22Rv1 (cell line): ENCODE measurements around the gene PTGES2.

Experiments
- ZFX ChIP-seq: fragments of 450-650 bp; IDR thresholded peaks from 2 replicates; pipeline ENCODE4 v1.6.1; 2017; ENCODE audit warnings: antibody characterized with exemption, borderline replicate concordance
- TF ChIP-seq, protein P1 (sequence below): fragments of 450-650 bp; IDR thresholded peaks from 2 replicates; pipeline ENCODE4 v1.5.1; 2017; ENCODE audit warnings: mild to moderate bottlenecking

GRCh38 chr9:128148509-128149000 lies 21.0 kb upstream of the PTGES2 start:
- TF ChIP-seq ZFX = no peak
- TF ChIP-seq, protein P1, sequence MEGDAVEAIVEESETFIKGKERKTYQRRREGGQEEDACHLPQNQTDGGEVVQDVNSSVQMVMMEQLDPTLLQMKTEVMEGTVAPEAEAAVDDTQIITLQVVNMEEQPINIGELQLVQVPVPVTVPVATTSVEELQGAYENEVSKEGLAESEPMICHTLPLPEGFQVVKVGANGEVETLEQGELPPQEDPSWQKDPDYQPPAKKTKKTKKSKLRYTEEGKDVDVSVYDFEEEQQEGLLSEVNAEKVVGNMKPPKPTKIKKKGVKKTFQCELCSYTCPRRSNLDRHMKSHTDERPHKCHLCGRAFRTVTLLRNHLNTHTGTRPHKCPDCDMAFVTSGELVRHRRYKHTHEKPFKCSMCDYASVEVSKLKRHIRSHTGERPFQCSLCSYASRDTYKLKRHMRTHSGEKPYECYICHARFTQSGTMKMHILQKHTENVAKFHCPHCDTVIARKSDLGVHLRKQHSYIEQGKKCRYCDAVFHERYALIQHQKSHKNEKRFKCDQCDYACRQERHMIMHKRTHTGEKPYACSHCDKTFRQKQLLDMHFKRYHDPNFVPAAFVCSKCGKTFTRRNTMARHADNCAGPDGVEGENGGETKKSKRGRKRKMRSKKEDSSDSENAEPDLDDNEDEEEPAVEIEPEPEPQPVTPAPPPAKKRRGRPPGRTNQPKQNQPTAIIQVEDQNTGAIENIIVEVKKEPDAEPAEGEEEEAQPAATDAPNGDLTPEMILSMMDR = no peak
